C4-2B (cell line): ENCODE data around the gene ZFAND3.

ENCODE experiments used
- H3K27ac ChIP-seq: fragments of 450-650 bp; 2 replicates; pipeline ENCODE4 v1.5.1; 2017
- CTCF ChIP-seq: fragments of 450-650 bp; conservative IDR thresholded peaks from 2 replicates; pipeline ENCODE4 v1.5.1; 2017; ENCODE audit warnings: mild to moderate bottlenecking
- ZFX ChIP-seq: fragments of 450-650 bp; IDR thresholded peaks from 2 replicates; pipeline ENCODE4 v1.6.1; 2017

Gene ZFAND3

GRCh38 chr6:38166411-38167240 is 347.1 kb downstream of the ZFAND3 start:
- H3K27ac ChIP-seq: no peak overlapping the region
- no peak for TF ChIP-seq ZFX
- no peak for TF ChIP-seq CTCF

- H3K27ac ChIP-seq: no peak overlapping the region
- TF ChIP-seq CTCF (no peak), ZFX (no peak)
Measured at GRCh38 chr6:38167598-38167997, 348.1 kb downstream of the ZFAND3 start.

- TF ChIP-seq CTCF (no peak), ZFX (no peak)
- no peak overlapping the region for H3K27ac ChIP-seq
Measured at GRCh38 chr6:38168126-38168525, 348.6 kb downstream of the ZFAND3 start.

GRCh38 chr6:38168699-38169098 is 349.2 kb downstream of the ZFAND3 start:
- TF ChIP-seq ZFX: no peak
- no peak for TF ChIP-seq CTCF

GRCh38 chr6:38169221-38169976 is 349.9 kb downstream of the ZFAND3 start:
- H3K27ac ChIP-seq: peak overlapping the region; percentile 43
- TF ChIP-seq ZFX (no peak), CTCF (no peak)

More at GRCh38 chr6:38168699-38169098, 349.2 kb downstream of the ZFAND3 start:
- H3K27ac ChIP-seq: no peak overlapping the region; the same call in 1 of the 2 replicates

- peak overlapping the region; percentile 43 for H3K27ac ChIP-seq
- TF ChIP-seq ZFX: no peak
- TF ChIP-seq CTCF: no peak
Measured at GRCh38 chr6:38169977-38170526, 350.5 kb downstream of the ZFAND3 start.
